ENCODE data around the gene PIRT. TPM values are rescaled to one million over a fixed set of nuclear protein-coding genes. Genes with fewer than 3 reads are reported as not detected.

PIRT gene
- total RNA-seq, 4 donors from 2014 or later = not detected

DNA sequence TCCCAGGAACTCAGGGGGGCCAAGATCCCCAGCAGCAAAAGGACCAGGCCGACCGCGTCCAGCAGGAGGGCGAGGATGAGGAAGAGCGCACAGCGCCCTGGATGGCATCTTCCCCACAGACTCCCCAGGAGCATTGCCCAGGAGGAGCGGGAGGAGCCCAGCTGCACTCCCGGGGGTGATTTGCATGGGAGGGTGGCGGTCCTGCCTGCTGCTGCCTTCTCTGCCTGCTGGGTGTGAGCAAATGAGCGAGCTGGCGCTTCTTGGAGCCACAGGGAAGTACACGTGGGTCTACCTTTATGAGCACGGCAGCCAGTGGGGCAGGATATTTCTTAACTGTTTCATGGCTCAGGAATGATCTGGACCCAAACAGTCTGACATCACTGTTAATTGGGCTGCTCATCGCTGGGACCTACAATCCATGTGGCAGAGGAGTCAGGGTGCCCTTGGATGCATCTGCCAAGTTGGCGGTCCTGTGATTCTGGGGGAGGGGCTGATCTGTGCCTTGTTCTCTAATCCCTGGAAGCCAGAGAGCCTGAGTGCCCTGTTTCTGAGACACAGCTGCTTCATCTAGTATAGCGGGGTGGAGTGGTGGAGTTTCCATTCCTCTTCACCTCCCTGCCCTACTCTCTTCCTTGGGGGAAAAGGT, 33.9 kb downstream of the PIRT start, which contains the start of gene TMEM238L:
TSS of gene TMEM238L (minus strand) at position 270 of the 646 bp plus-strand sequence. CDS start at position 134, 136 bp downstream.
- TF ChIP-seq, protein P1, sequence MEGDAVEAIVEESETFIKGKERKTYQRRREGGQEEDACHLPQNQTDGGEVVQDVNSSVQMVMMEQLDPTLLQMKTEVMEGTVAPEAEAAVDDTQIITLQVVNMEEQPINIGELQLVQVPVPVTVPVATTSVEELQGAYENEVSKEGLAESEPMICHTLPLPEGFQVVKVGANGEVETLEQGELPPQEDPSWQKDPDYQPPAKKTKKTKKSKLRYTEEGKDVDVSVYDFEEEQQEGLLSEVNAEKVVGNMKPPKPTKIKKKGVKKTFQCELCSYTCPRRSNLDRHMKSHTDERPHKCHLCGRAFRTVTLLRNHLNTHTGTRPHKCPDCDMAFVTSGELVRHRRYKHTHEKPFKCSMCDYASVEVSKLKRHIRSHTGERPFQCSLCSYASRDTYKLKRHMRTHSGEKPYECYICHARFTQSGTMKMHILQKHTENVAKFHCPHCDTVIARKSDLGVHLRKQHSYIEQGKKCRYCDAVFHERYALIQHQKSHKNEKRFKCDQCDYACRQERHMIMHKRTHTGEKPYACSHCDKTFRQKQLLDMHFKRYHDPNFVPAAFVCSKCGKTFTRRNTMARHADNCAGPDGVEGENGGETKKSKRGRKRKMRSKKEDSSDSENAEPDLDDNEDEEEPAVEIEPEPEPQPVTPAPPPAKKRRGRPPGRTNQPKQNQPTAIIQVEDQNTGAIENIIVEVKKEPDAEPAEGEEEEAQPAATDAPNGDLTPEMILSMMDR (IDR thresholded peaks at IDR 0.05) = no peak
- TF ChIP-seq POLR2A (IDR thresholded peaks at IDR 0.05) = peak in 1 of 4 donors; percentile 31
- H3K27ac ChIP-seq = peak within 1 kb of the TSS in 3 of 4 donors; percentile 23 to 88 (median 58)
- no peak for DNase-seq
- no peaks in the 10 kb centered on the region for H3K36me3 ChIP-seq
- H3K9me3 ChIP-seq = no peaks in the 10 kb centered on the region
- 60 to 88% methylated on average over 1 to 14 of the region's 16 CpGs for WGBS, 2 donors
- no peaks in the 10 kb centered on the region for H3K27me3 ChIP-seq
- H3K4me3 ChIP-seq = peak within 1 kb of the TSS in 3 of 4 donors; percentile 3 to 27 (median 14)
- intact Hi-C loops (cut with DNase I) = no loop called here
- peaks cover 8 to 57% (median 19%) of the 10 kb centered on the region in 3 donors for H3K4me1 ChIP-seq

DNA sequence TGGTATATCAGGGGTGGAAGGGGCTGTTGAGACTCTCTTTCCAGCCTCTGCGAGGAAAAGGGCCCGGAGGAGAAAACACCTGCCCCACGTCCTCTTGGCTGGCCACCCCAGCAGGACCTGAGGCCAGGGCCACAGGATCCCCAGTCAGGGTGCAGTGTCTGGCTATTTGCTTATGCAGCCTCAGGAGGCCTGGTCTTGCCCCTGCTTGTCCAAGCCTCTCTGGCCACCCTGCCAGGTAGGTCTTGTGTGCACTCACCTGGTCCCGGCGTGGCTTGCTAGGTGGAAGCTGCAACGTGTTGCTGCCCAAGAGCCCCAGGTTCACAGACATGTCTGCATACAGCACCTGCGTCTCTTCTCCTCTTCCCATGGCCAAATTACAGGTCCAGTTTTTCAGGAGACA, 34.5 kb downstream of the PIRT start:
- no peak for DNase-seq
- intact Hi-C loops (cut with DNase I) = no loop called here
- Histone ChIP-seq H3K27me3 (no peaks in the 10 kb centered on the region), H3K4me3 (peak overlapping the region in 2 of 4 donors; percentile 14 to 27), H3K27ac (peak overlapping the region in 3 of 4 donors; percentile 23 to 88 (median 58)), H3K9me3 (no peaks in the 10 kb centered on the region), H3K36me3 (no peaks in the 10 kb centered on the region), H3K4me1 (peaks cover 8 to 63% (median 25%) of the 10 kb centered on the region in 3 donors)
- WGBS, 2 donors = 52% methylated on average over 3 of the region's 7 CpGs; no CpG with 5 or more reads in 1 of the 2 donors
- TF ChIP-seq, protein P1 (IDR thresholded peaks at IDR 0.05) = no peak
- TF ChIP-seq POLR2A (IDR thresholded peaks at IDR 0.05) = no peak

DNA sequence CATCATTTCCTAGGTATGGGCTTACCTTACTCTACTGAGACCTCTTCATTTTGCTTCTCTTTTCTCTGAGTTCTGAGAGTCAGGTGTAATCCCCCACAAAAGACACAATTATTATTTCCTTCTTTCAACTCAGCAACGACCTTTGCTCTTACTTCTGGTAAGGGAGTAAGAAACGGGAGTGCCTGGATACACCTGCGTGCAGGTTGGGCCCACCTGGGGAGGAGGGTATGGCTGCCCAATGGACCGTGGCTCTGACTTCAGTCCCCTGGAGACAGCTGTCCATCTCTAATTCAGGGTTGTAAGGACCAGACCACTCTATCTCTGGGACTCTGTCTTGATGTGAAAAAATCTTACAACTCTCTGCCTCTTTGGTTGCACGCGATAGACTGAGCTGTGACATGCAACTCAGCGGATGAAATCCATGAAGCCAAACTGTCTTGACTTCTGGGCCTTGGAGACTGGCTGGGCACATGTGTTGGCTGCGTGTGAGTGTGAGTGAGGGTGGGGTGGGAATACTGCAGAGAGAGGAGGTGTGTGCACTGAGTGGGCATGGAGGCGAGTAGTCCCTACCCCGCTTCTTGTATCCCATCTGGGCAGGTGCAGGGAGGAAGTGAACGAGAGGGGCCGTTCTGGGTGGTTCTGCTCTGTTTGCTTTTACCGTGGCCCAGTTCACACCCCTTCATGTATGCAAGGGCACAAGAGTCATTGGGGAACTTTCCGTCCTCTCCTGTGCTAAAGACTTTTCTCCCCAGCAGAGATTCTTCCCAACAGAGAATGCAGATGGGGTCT, 35.2 kb downstream of the PIRT start:
- H3K27me3 ChIP-seq = no peaks in the 10 kb centered on the region
- WGBS, 2 donors = 79 to 84% methylated on average over 11 to 14 of the region's 14 CpGs
- TF ChIP-seq POLR2A (IDR thresholded peaks at IDR 0.05) = no peak
- TF ChIP-seq, protein P1 (IDR thresholded peaks at IDR 0.05) = no peak
- DNase-seq = no peak
- H3K4me3 ChIP-seq = peak overlapping the region in 2 of 4 donors; percentile 14 to 27
- H3K27ac ChIP-seq = peak overlapping the region in 2 of 4 donors; percentile 58 to 88
- H3K9me3 ChIP-seq = no peaks in the 10 kb centered on the region
- intact Hi-C loops (cut with DNase I) = no loop called here
- H3K36me3 ChIP-seq = no peaks in the 10 kb centered on the region
- H3K4me1 ChIP-seq = peaks cover 11 to 70% (median 32%) of the 10 kb centered on the region in 3 donors

DNA sequence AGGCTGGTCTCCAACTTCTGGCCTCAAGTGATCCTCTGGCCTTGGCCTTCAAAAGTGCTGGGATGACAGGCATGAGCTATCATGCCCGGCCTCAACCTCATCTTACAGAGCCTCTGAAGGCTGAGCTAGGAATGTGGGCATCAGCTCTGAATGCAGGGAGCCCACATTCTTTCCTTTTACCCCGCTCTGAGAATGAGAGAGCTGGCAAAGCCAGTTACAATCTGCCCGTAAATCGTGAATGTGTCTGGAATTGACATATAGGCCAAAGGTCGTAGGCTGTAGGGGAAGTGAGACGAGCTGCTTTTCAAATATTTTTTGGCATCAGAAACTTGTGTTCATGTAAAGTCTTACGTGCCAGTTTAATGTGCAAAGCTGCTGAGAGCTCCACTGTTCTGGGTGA, 38.5 kb downstream of the PIRT start:
- Histone ChIP-seq H3K4me3 (no peak overlapping the region), H3K9me3 (no peaks in the 10 kb centered on the region), H3K36me3 (no peaks in the 10 kb centered on the region), H3K27me3 (no peaks in the 10 kb centered on the region), H3K27ac (peak overlapping the region; percentile 70 to 88 (median 84)), H3K4me1 (peaks cover 11 to 80% (median 39%) of the 10 kb centered on the region in 3 donors)
- DNase-seq = no peak
- TF ChIP-seq POLR2A (IDR thresholded peaks at IDR 0.05) = no peak
- TF ChIP-seq, protein P1 (IDR thresholded peaks at IDR 0.05) = no peak
- WGBS, 2 donors = 13 to 40% methylated on average over 7 of the region's 7 CpGs
- intact Hi-C loops (cut with DNase I) = no loop called here

DNA sequence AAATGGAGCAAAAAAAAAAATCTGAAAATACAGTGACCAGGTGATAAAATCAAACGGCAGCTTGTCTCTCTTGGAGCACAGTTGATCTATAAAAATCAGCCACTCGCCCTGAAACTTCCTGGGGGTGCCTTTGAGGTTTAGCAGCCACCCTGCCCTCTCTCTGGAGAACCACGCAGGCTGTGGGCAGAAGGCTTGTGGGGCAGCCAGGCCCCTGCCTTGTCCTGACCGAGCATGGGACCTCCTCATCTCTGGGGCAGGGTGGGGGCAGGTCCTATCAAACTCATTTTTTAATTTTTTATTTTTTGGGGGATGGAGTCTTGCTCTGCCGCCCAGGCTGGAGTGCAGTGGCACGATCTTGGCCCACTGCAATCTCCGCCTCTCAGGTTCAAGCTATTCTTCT, 39.0 kb downstream of the PIRT start:
- Histone ChIP-seq H3K4me1 (peaks cover 11 to 79% (median 41%) of the 10 kb centered on the region in 3 donors), H3K27ac (peak overlapping the region; percentile 70 to 88 (median 84)), H3K36me3 (no peaks in the 10 kb centered on the region), H3K4me3 (no peak overlapping the region), H3K9me3 (no peaks in the 10 kb centered on the region), H3K27me3 (no peaks in the 10 kb centered on the region)
- intact Hi-C loops (cut with DNase I) = no loop called here
- 49 to 62% methylated on average over 6 to 7 of the region's 7 CpGs for WGBS, 2 donors
- no peak for DNase-seq
- TF ChIP-seq, protein P1 (IDR thresholded peaks at IDR 0.05) = no peak
